Gastrocnemius medialis (tissue), 4 donors: Measurements from ENCODE around the gene SEC24D. TPM values are rescaled to one million over a fixed set of nuclear protein-coding genes. Genes with fewer than 3 reads are reported as not detected.

Experiments used
- ATAC-seq, 2 donors: fragments of 150-250 bp; one replicate each; pipeline ENCODE4 v1.9.1; 2016
- DNase-seq, 2 donors: peaks; one replicate each; pipeline ENCODE4 v3.0.0-alpha.2; 2019
- H3K27ac ChIP-seq, 4 donors: fragments of 200-600 bp; sonication (generic); 1 replicate in 1 of 4; 2 replicates in 3 of 4; pipeline ENCODE4 v1.5.1; 2016 to 2018; ENCODE audit warnings: mild to moderate bottlenecking in 2 of 4, moderate library complexity in 1 of 4
- H3K27me3 ChIP-seq, 3 donors: fragments of 200-600 bp; sonication (generic) in 2 of 3; 1 replicate in 1 of 3; 2 replicates in 2 of 3; pipeline versions ENCODE4 v1.5.1 to v1.6.0; 2016 to 2019; ENCODE audit warnings: mild to moderate bottlenecking in 1 of 3, moderate library complexity in 1 of 3
- H3K36me3 ChIP-seq, 2 donors: fragments of 200-600 bp; sonication (generic) in 1 of 2; one replicate each; pipeline ENCODE4 v1.5.1; 2017 to 2018
- H3K4me1 ChIP-seq, 2 donors: fragments of 200-600 bp; sonication (generic) in 1 of 2; one replicate each; pipeline ENCODE4 v1.5.1; 2016 to 2017; ENCODE audit warnings: mild to moderate bottlenecking in 2 of 2
- H3K4me3 ChIP-seq, 4 donors: fragments of 200-600 bp; sonication (generic) in 3 of 4; 1 replicate in 1 of 4; 2 replicates in 3 of 4; pipeline ENCODE4 v1.5.1; 2016 to 2019; ENCODE audit warnings: mild to moderate bottlenecking in 2 of 4
- H3K9me3 ChIP-seq, 3 donors: fragments of 200-600 bp; sonication (generic) in 2 of 3; 1 replicate in 1 of 3; 2 replicates in 2 of 3; pipeline ENCODE4 v1.5.1; 2016 to 2019
- CTCF ChIP-seq, 5 experiments: fragments of 450-650 bp in 3 of 5; fragments of 200-600 bp in 2 of 5; sonication (generic) in 2 of 5; IDR thresholded peaks in 4 of 5; conservative IDR thresholded peaks in 1 of 5; 1 replicate in 4 of 5; 2 replicates in 1 of 5; pipeline ENCODE4 v1.5.1; 2016 to 2019; ENCODE audit warnings: antibody characterized with exemption in 5 of 5, mild to moderate bottlenecking in 3 of 5, moderate library complexity in 3 of 5
- POLR2A ChIP-seq, 2 donors: fragments of 450-650 bp; IDR thresholded peaks; one replicate each; pipeline ENCODE4 v1.6.1; 2017; ENCODE audit warnings: antibody characterized with exemption in 2 of 2, mild to moderate bottlenecking in 2 of 2, moderate library complexity in 2 of 2
- in situ Hi-C, 4 donors: fragments of 200-750 bp; cut with MboI; loops; one replicate each; pipeline versions ENCODE4 v1.15.0 to v1.8.0; 2017; ENCODE audit warnings: low sequenced_read_pairs in 4 of 4
- intact Hi-C: fragments of 100-400 bp; cut with DNase I; formaldehyde crosslinking; loops from one replicate; pipeline ENCODE4 v1.15.1; 2023; ENCODE audit warnings: low total_unique reads
- total RNA-seq, 4 donors: library from RNA; depleted of rRNA; stranded (reverse); fragments of >200 nt; gene quantifications; one replicate each; pipeline versions ENCODE4 v1.1.0 to v1.2.3, GENCODE V29; 2016

The SEC24D gene
- total RNA-seq, 4 donors from 2014 or later: 8.9 to 16.2 (median 10.4) TPM

- in situ Hi-C loops: loop anchor here in 2 of 4 donors (25.0 kb wide), 1 partner anchor 535 kb away; no protein-coding TSS in a partner anchor
- TF ChIP-seq CTCF (IDR thresholded peaks at IDR 0.05 in 4 of 5, conservative IDR thresholded peaks at IDR 0.05 in 1 of 5) (no peak), POLR2A (IDR thresholded peaks at IDR 0.05) (no peak)
- Histone ChIP-seq H3K9me3 (no peaks in the 10 kb centered on the region), H3K27ac (peak overlapping the region in 2 of 4 donors; percentile 4 to 76), H3K4me3 (no peak overlapping the region), H3K36me3 (peaks cover 0 to 5% of the 10 kb centered on the region in 2 donors), H3K4me1 (peaks cover 27 to 75% of the 10 kb centered on the region in 2 donors), H3K27me3 (no peaks in the 10 kb centered on the region)
- intact Hi-C loops: loop anchor here (5.0 kb wide), 1 partner anchor 290 kb away; no protein-coding TSS in a partner anchor
- ATAC-seq: no peak
- no peak for DNase-seq
Measured at GRCh38 chr4:118752551-118752950, 83.4 kb downstream of the SEC24D start.

GRCh38 chr4:118751629-118752323 is 84.2 kb downstream of the SEC24D start:
- peaks cover 24 to 75% of the 10 kb centered on the region in 2 donors for H3K4me1 ChIP-seq
- ATAC-seq (no peak), DNase-seq (no peak)
- no peak overlapping the region for H3K4me3 ChIP-seq
- TF ChIP-seq CTCF (IDR thresholded peaks at IDR 0.05 in 4 of 5, conservative IDR thresholded peaks at IDR 0.05 in 1 of 5) (no peak), POLR2A (IDR thresholded peaks at IDR 0.05) (no peak)
- H3K36me3 ChIP-seq: peaks cover 0 to 5% of the 10 kb centered on the region in 2 donors
- H3K9me3 ChIP-seq: no peaks in the 10 kb centered on the region
- in situ Hi-C loops: loop anchor here in 2 of 4 donors (25.0 kb wide), 1 partner anchor 536 kb away; no protein-coding TSS in a partner anchor
- peak overlapping the region in 2 of 4 donors; percentile 22 to 88 for H3K27ac ChIP-seq
- no peaks in the 10 kb centered on the region for H3K27me3 ChIP-seq
- intact Hi-C loops: loop anchor here (5.0 kb wide), 1 partner anchor 291 kb away; no protein-coding TSS in a partner anchor

- intact Hi-C loops (loop anchor here (10.0 kb wide), 2 partner anchors 465 to 535 kb away; partner anchors contain the start of gene USP53), in situ Hi-C loops (loop anchor here in 3 of 4 donors (10.0 kb wide), 1 partner anchor 225 kb away; no protein-coding TSS in a partner anchor)
- Histone ChIP-seq H3K4me3 (no peak overlapping the region), H3K36me3 (peaks cover 0 to 5% of the 10 kb centered on the region in 2 donors), H3K27me3 (no peaks in the 10 kb centered on the region), H3K4me1 (peaks cover 38 to 72% of the 10 kb centered on the region in 2 donors), H3K9me3 (no peaks in the 10 kb centered on the region), H3K27ac (peak overlapping the region; percentile 41 to 88 (median 64))
- ATAC-seq (peak in 1 of 2 donors; percentile 26), DNase-seq (peak in 1 of 2 donors; percentile 23)
- TF ChIP-seq CTCF (IDR thresholded peaks at IDR 0.05 in 4 of 5, conservative IDR thresholded peaks at IDR 0.05 in 1 of 5) (no peak), POLR2A (IDR thresholded peaks at IDR 0.05) (no peak)
Measured at GRCh38 chr4:118749347-118749988, 86.5 kb downstream of the SEC24D start.

- intact Hi-C loops: loop anchor here (10.0 kb wide), 2 partner anchors 468 to 538 kb away; partner anchors contain the start of gene USP53
- Histone ChIP-seq H3K27me3 (no peaks in the 10 kb centered on the region), H3K4me3 (no peak overlapping the region), H3K27ac (peak overlapping the region; percentile 79 to 88 (median 82)), H3K4me1 (peaks cover 22 to 46% of the 10 kb centered on the region in 2 donors), H3K9me3 (no peaks in the 10 kb centered on the region), H3K36me3 (peaks cover 0 to 6% of the 10 kb centered on the region in 2 donors)
- peak; percentile 82 to 88 for DNase-seq
- in situ Hi-C loops: loop anchor here in 3 of 4 donors (10.0 kb wide), 1 partner anchor 228 kb away; no protein-coding TSS in a partner anchor
- ATAC-seq: peak; percentile 96 to 98
- TF ChIP-seq POLR2A (IDR thresholded peaks at IDR 0.05) (no peak), CTCF (IDR thresholded peaks at IDR 0.05 in 4 of 5, conservative IDR thresholded peaks at IDR 0.05 in 1 of 5) (no peak)
Measured at GRCh38 chr4:118746251-118746919, 89.5 kb downstream of the SEC24D start.
